Neural cell (in vitro differentiated cells): ENCODE results near the gene CCM2L. TPM values are rescaled to one million over a fixed set of nuclear protein-coding genes. Genes with fewer than 3 reads are reported as not detected.

Experiments
- H2AFZ ChIP-seq: fragments of 200-600, 300-800 bp; sonication (generic), shearing (Covaris generic); 2 replicates; pipeline ENCODE4 v1.6.0; 2014; ENCODE audit warnings: low read depth, mild to moderate bottlenecking, antibody characterized with exemption, low read length, moderate library complexity
- H3F3A ChIP-seq: fragments of 200-600 bp; shearing (Covaris generic); 2 replicates; pipeline ENCODE4 v1.6.1; 2016; ENCODE audit warnings: mild to moderate bottlenecking, moderate library complexity, mixed read lengths, antibody characterized with exemption, low read length; ENCODE audit not compliant: insufficient read depth, poor library complexity, severe bottlenecking
- H3K27ac ChIP-seq: fragments of 200-600, 300-800 bp; sonication (generic), shearing (Covaris generic); 2 replicates; pipeline ENCODE4 v1.5.1; 2014; ENCODE audit warnings: mild to moderate bottlenecking, low read length, moderate library complexity
- H3K27me3 ChIP-seq: fragments of 300-800, 200-600 bp; sonication (generic), shearing (Covaris generic); 2 replicates; pipeline ENCODE4 v1.6.0; 2014; ENCODE audit warnings: mild to moderate bottlenecking, low read depth, low read length, moderate library complexity; ENCODE audit not compliant: insufficient read depth
- H3K36me3 ChIP-seq: fragments of 300-800, 200-600 bp; sonication (generic), shearing (Covaris generic); 2 replicates; pipeline ENCODE4 v1.5.1; 2014; ENCODE audit warnings: mild to moderate bottlenecking, antibody characterized with exemption, low read length, moderate library complexity; ENCODE audit not compliant: insufficient read depth
- H3K4me2 ChIP-seq: fragments of 300-800, 200-600 bp; sonication (generic), shearing (Covaris generic); 2 replicates; pipeline ENCODE4 v1.6.0; 2014; ENCODE audit warnings: mild to moderate bottlenecking, low read length
- H3K4me3 ChIP-seq: fragments of 300-800, 200-600 bp; sonication (generic), shearing (Covaris generic); 2 replicates; pipeline ENCODE4 v1.5.1; 2014; ENCODE audit warnings: mild to moderate bottlenecking, low read length, moderate library complexity
- H3K79me2 ChIP-seq: fragments of 200-600 bp; shearing (Covaris generic); replicated peaks from 2 replicates; pipeline ENCODE4 v1.6.0; 2014; ENCODE audit warnings: mild to moderate bottlenecking, low read length, moderate library complexity; ENCODE audit not compliant: insufficient read depth
- H3K9ac ChIP-seq: fragments of 300-800, 200-600 bp; sonication (generic), shearing (Covaris generic); 2 replicates; pipeline ENCODE4 v1.6.1; 2016; ENCODE audit warnings: mild to moderate bottlenecking, low read length, mixed read lengths
- H3K9me2 ChIP-seq: fragments of 200-600 bp; shearing (Covaris generic); 2 replicates; pipeline ENCODE4 v1.6.1; 2016; ENCODE audit warnings: mild to moderate bottlenecking, low read length, mixed read lengths; ENCODE audit not compliant: insufficient read depth
- H3K9me3 ChIP-seq: fragments of 200-600, 300-800 bp; sonication (generic), shearing (Covaris generic); 2 replicates; pipeline ENCODE4 v1.6.1; 2016; ENCODE audit warnings: mild to moderate bottlenecking, mixed run types, low read length, moderate library complexity, mixed read lengths
- H4K20me1 ChIP-seq: fragments of 200-600 bp; shearing (Covaris generic); 2 replicates; pipeline ENCODE4 v1.6.1; 2016; ENCODE audit warnings: mild to moderate bottlenecking, mixed run types; ENCODE audit not compliant: insufficient read depth
- EP300 ChIP-seq: fragments of 450-650 bp; conservative IDR thresholded peaks from 2 replicates; pipeline ENCODE4 v1.6.1; 2014; ENCODE audit warnings: antibody characterized with exemption, mild to moderate bottlenecking, moderate library complexity; ENCODE audit not compliant: poor library complexity, severe bottlenecking
- EZH2 ChIP-seq: fragments of 200-600, 300-800 bp; shearing (Covaris generic), sonication (generic); IDR thresholded peaks from 2 replicates; pipeline ENCODE4 v1.6.1; 2014; ENCODE audit warnings: antibody characterized with exemption, low read length, borderline replicate concordance, mild to moderate bottlenecking; ENCODE audit not compliant: insufficient read depth, poor library complexity, severe bottlenecking
- MXI1 ChIP-seq: fragments of 450-650 bp; conservative IDR thresholded peaks from 2 replicates; pipeline ENCODE4 v1.6.1; 2014; ENCODE audit warnings: antibody characterized with exemption, mild to moderate bottlenecking; ENCODE audit not compliant: poor library complexity, severe bottlenecking
- POLR2AphosphoS5 ChIP-seq: IDR thresholded peaks from 2 replicates; pipeline ENCODE4 v1.6.1; 2012
- RAD21 ChIP-seq: fragments of 450-650 bp; conservative IDR thresholded peaks from 2 replicates; pipeline ENCODE4 v1.6.1; 2014; ENCODE audit warnings: antibody characterized with exemption, mild to moderate bottlenecking, moderate library complexity
- SMC3 ChIP-seq: fragments of 450-650 bp; conservative IDR thresholded peaks from 2 replicates; pipeline ENCODE4 v1.6.1; 2014; ENCODE audit warnings: antibody characterized with exemption, mild to moderate bottlenecking, moderate library complexity; ENCODE audit not compliant: poor library complexity
- TAF1 ChIP-seq: IDR thresholded peaks from 2 replicates; pipeline ENCODE4 v1.6.1; 2012; ENCODE audit warnings: low read depth
- polyA plus RNA-seq: library from polyadenylated mRNA; depleted of rRNA; stranded (reverse); fragments of >200 nt; gene quantifications from 2 replicates; pipeline ENCODE4 v1.2.3, GENCODE V29; 2014
- TF ChIP-seq, protein P1 (sequence below): fragments of 450-650 bp; IDR thresholded peaks from 2 replicates; pipeline ENCODE4 v1.5.1; 2014; ENCODE audit warnings: antibody characterized with exemption, mild to moderate bottlenecking, moderate library complexity; ENCODE audit not compliant: poor library complexity, severe bottlenecking
- TF ChIP-seq, protein P2 (sequence below): IDR thresholded peaks from 2 replicates; pipeline ENCODE4 v1.6.1; 2012; ENCODE audit warnings: borderline replicate concordance

The CCM2L gene
- polyA plus RNA-seq, 1 donor from 2014 or later = 3.0 TPM

DNA sequence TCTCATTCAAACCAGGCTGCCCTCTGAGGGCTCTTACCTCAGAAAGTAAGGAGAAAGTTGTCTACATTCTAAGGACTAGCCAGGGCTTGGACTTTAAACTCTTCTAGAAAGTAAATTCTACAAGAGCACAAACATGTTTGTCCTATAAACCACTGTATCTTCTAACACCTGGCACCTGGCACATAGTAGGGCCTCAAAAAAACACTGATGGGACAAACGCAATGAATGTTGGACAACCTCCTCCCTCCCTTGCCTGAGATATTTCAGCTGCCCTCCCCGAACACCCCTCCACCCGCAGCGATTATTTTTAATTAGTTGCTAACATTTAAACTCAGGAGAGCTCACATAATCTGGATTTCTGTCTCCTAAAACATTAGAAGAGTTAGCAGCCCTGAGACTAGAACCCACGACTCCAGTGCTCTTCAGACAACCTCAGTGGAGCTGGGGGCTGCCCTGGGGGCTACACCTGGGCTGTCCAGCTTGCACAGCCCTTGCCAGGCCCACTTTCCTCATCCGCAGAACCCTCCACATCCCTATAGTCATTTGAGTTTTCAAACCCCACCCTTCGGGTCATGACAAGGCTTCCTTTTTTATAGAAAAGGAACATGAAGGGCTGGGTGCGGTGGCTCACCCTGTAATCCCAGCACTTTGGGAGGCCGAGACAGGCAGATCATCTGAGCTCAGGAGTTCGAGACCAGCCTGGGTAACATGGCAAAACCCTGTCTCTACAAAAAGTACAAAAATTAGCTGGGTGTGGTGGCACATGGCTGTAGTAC is 46.7 kb downstream of the CCM2L start:
- no peaks in the 10 kb centered on the region for H3K36me3 ChIP-seq
- no peak overlapping the region for H2AFZ ChIP-seq
- peaks cover 34% of the 10 kb centered on the region for H3K27me3 ChIP-seq

DNA sequence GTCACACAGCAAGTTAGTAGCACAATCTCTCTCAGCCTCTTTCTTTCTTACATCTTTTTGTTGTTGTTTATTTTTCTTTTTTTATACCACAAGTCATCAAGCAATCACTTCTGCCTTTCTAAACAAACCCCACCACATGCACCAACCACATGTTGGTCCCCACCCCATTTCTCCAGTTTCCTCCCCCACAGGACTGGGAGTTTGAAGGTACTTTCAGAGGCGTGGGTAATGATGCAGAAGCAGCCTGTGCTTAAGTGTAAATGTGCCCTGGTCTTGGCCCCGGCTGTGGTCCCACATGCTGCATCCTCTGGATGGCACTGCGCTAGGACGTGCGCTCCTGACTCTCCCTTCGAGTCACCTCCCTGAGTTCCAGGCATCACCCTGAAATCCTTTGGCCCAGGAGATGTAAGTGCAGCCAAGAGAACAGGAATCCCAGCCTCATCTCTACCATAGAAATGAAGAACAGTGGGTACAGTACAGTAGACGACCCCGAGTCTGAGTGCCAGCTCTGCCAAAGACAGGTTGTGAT is 47.5 kb downstream of the CCM2L start:
- TF ChIP-seq SMC3 (no peak), MXI1 (no peak), EZH2 (no peak), TAF1 (no peak), POLR2AphosphoS5 (no peak), RAD21 (no peak), EP300 (no peak)
- TF ChIP-seq, protein P1, sequence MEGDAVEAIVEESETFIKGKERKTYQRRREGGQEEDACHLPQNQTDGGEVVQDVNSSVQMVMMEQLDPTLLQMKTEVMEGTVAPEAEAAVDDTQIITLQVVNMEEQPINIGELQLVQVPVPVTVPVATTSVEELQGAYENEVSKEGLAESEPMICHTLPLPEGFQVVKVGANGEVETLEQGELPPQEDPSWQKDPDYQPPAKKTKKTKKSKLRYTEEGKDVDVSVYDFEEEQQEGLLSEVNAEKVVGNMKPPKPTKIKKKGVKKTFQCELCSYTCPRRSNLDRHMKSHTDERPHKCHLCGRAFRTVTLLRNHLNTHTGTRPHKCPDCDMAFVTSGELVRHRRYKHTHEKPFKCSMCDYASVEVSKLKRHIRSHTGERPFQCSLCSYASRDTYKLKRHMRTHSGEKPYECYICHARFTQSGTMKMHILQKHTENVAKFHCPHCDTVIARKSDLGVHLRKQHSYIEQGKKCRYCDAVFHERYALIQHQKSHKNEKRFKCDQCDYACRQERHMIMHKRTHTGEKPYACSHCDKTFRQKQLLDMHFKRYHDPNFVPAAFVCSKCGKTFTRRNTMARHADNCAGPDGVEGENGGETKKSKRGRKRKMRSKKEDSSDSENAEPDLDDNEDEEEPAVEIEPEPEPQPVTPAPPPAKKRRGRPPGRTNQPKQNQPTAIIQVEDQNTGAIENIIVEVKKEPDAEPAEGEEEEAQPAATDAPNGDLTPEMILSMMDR = no peak
- TF ChIP-seq, protein P2, sequence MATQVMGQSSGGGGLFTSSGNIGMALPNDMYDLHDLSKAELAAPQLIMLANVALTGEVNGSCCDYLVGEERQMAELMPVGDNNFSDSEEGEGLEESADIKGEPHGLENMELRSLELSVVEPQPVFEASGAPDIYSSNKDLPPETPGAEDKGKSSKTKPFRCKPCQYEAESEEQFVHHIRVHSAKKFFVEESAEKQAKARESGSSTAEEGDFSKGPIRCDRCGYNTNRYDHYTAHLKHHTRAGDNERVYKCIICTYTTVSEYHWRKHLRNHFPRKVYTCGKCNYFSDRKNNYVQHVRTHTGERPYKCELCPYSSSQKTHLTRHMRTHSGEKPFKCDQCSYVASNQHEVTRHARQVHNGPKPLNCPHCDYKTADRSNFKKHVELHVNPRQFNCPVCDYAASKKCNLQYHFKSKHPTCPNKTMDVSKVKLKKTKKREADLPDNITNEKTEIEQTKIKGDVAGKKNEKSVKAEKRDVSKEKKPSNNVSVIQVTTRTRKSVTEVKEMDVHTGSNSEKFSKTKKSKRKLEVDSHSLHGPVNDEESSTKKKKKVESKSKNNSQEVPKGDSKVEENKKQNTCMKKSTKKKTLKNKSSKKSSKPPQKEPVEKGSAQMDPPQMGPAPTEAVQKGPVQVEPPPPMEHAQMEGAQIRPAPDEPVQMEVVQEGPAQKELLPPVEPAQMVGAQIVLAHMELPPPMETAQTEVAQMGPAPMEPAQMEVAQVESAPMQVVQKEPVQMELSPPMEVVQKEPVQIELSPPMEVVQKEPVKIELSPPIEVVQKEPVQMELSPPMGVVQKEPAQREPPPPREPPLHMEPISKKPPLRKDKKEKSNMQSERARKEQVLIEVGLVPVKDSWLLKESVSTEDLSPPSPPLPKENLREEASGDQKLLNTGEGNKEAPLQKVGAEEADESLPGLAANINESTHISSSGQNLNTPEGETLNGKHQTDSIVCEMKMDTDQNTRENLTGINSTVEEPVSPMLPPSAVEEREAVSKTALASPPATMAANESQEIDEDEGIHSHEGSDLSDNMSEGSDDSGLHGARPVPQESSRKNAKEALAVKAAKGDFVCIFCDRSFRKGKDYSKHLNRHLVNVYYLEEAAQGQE = no peak
- H3K9me2 ChIP-seq = no peaks in the 10 kb centered on the region
- no peaks in the 10 kb centered on the region for H3K36me3 ChIP-seq
- no peak overlapping the region for H3K9ac ChIP-seq
- no peaks in the 10 kb centered on the region for H3F3A ChIP-seq
- no peak overlapping the region for H3K27ac ChIP-seq
- no peaks in the 10 kb centered on the region for H4K20me1 ChIP-seq
- no peak overlapping the region for H2AFZ ChIP-seq
- peaks cover 26% of the 10 kb centered on the region for H3K27me3 ChIP-seq
- H3K9me3 ChIP-seq = no peaks in the 10 kb centered on the region
- no peaks in the 10 kb centered on the region for H3K79me2 ChIP-seq
- H3K4me2 ChIP-seq = no peak overlapping the region
- H3K4me3 ChIP-seq = no peak overlapping the region

More for the DNA sequence above, 46.7 kb downstream of the CCM2L start:
- no peaks in the 10 kb centered on the region for H3K9me2 ChIP-seq
- no peaks in the 10 kb centered on the region for H3K79me2 ChIP-seq
- no peaks in the 10 kb centered on the region for H3K9me3 ChIP-seq
- no peak overlapping the region for H3K4me2 ChIP-seq
- H4K20me1 ChIP-seq = no peaks in the 10 kb centered on the region
- H3K27ac ChIP-seq = no peak overlapping the region
- TF ChIP-seq SMC3 (no peak), EP300 (no peak), MXI1 (no peak)
- H3K9ac ChIP-seq = no peak overlapping the region
- no peaks in the 10 kb centered on the region for H3F3A ChIP-seq
- no peak overlapping the region for H3K4me3 ChIP-seq
